ENCODE results near the gene PIEZO2.

Gene PIEZO2

DNA sequence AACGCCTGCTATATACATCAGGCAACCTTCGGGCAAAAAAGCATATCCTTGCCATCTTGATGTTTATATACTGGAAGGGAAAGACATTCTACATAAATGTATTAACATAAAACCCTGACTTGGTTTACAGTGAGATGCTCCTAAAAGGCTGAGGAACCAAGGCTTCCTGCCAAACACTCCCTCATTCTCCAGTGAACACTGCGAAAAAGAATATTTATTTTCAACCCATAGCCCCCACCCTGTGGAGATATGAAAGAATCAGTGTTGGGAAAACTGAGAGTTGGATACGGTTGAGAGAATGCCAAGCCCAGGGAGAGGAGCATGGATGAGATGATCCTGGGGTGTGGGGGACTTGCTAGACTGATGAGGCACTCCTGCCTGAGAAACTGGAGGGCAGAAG is 94.9 kb downstream of the PIEZO2 start:
- no peak for DNase-seq (ENCODE audit: extremely low read depth, insufficient read length)
- H3K27me3 ChIP-seq (replicated peaks; ENCODE audit: control insufficient read depth, insufficient read depth, low read length) = no peaks in the 10 kb centered on the region
- TF ChIP-seq, protein P1, sequence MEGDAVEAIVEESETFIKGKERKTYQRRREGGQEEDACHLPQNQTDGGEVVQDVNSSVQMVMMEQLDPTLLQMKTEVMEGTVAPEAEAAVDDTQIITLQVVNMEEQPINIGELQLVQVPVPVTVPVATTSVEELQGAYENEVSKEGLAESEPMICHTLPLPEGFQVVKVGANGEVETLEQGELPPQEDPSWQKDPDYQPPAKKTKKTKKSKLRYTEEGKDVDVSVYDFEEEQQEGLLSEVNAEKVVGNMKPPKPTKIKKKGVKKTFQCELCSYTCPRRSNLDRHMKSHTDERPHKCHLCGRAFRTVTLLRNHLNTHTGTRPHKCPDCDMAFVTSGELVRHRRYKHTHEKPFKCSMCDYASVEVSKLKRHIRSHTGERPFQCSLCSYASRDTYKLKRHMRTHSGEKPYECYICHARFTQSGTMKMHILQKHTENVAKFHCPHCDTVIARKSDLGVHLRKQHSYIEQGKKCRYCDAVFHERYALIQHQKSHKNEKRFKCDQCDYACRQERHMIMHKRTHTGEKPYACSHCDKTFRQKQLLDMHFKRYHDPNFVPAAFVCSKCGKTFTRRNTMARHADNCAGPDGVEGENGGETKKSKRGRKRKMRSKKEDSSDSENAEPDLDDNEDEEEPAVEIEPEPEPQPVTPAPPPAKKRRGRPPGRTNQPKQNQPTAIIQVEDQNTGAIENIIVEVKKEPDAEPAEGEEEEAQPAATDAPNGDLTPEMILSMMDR (IDR thresholded peaks at IDR 0.05; ENCODE audit: insufficient read depth, low read length, poor library complexity, severe bottlenecking) = no peak

DNA sequence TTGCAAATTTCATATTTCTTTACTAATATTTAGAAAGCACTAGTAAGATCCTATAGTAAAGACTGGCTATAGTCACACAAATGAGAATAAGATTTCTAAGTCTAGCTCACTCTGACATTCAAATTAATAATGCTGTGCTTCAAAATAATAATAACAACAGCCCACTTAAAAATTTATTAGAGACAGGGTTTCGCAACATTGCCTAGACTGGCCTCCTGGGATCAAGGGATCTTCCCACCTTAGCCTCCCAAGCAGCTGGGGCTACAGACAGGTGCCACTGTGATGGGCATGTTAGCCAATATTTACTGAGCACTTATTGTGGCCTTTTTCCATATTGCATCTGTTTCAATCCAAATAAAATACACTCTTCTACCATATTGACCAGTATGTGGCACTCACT is 96.1 kb downstream of the PIEZO2 start:
- no peak overlapping the region for H3K4me3 ChIP-seq (replicated peaks; ENCODE audit: low read depth, low read length)
- H3K27me3 ChIP-seq (replicated peaks; ENCODE audit: control insufficient read depth, insufficient read depth, low read length) = no peaks in the 10 kb centered on the region
- TF ChIP-seq, protein P1 (IDR thresholded peaks at IDR 0.05; ENCODE audit: insufficient read depth, low read length, poor library complexity, severe bottlenecking) = no peak
- DNase-seq (ENCODE audit: extremely low read depth, insufficient read length) = no peak
- H3K36me3 ChIP-seq (ENCODE audit: control insufficient read depth, insufficient read depth, low read length) = no peaks in the 10 kb centered on the region; the same call in 1 of the 2 replicates

More for the DNA sequence above, 94.9 kb downstream of the PIEZO2 start:
- no peaks in the 10 kb centered on the region; the same call in 1 of the 2 replicates for H3K36me3 ChIP-seq (ENCODE audit: control insufficient read depth, insufficient read depth, low read length)
- H3K4me3 ChIP-seq (replicated peaks; ENCODE audit: low read depth, low read length) = no peak overlapping the region

DNA sequence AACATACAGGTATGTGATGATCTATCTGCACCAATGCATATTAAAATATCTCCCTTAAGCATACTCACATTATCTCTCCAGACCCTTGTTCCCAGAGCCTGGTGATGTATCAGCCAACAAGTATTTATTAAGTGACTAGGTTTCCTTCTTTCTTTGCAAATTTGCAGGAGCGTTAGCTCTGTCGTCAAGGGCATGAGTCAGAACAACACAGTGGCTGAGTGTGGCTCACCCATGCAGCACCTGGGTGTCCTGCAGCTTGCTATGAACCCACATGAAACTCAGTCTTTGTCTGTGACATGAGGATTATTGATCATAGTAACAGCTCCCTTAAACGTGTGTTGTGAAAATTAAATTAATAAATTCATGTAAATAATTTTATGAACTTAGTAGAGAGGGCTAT is 96.6 kb downstream of the PIEZO2 start:
- peak; percentile 44 for DNase-seq (ENCODE audit: extremely low read depth, insufficient read length)
- Histone ChIP-seq H3K27me3 (replicated peaks; ENCODE audit: control insufficient read depth, insufficient read depth, low read length) (no peaks in the 10 kb centered on the region), H3K36me3 (ENCODE audit: control insufficient read depth, insufficient read depth, low read length) (no peaks in the 10 kb centered on the region; the same call in 1 of the 2 replicates), H3K4me3 (replicated peaks; ENCODE audit: low read depth, low read length) (no peak overlapping the region)
- TF ChIP-seq, protein P1 (IDR thresholded peaks at IDR 0.05; ENCODE audit: insufficient read depth, low read length, poor library complexity, severe bottlenecking) = no peak

DNA sequence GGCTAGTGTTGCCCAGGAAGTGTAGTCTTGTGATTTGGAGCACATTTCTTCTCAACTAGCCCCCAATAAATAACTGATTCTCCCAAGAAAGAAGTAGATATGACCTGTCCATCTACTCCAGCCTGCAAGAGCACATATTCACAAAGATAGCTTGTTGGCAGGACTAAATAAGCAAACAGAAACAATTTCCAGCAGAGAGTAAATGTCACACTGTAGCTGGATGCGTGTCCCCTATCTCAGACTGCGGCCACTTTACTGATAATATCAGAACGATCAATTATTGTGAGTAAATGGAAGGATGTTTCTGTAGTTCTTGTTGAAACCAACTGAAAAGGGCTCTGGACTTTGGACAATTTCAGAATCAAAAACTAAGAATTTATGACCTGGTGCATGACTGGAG is 97.9 kb downstream of the PIEZO2 start:
- no peak for DNase-seq (ENCODE audit: extremely low read depth, insufficient read length)
- no peak overlapping the region for H3K4me3 ChIP-seq (replicated peaks; ENCODE audit: low read depth, low read length)
- no peaks in the 10 kb centered on the region for H3K27me3 ChIP-seq (replicated peaks; ENCODE audit: control insufficient read depth, insufficient read depth, low read length)
- H3K36me3 ChIP-seq (ENCODE audit: control insufficient read depth, insufficient read depth, low read length) = no peaks in the 10 kb centered on the region; the same call in none of the 2 replicates
- TF ChIP-seq, protein P1 (IDR thresholded peaks at IDR 0.05; ENCODE audit: insufficient read depth, low read length, poor library complexity, severe bottlenecking) = no peak

GRCh38 chr18:11050966-11051365 is 98.4 kb downstream of the PIEZO2 start:
- no peak for DNase-seq (ENCODE audit: extremely low read depth, insufficient read length)
- no peaks in the 10 kb centered on the region for H3K27me3 ChIP-seq (replicated peaks; ENCODE audit: control insufficient read depth, insufficient read depth, low read length)
- TF ChIP-seq, protein P1 (IDR thresholded peaks at IDR 0.05; ENCODE audit: insufficient read depth, low read length, poor library complexity, severe bottlenecking) = no peak

DNA sequence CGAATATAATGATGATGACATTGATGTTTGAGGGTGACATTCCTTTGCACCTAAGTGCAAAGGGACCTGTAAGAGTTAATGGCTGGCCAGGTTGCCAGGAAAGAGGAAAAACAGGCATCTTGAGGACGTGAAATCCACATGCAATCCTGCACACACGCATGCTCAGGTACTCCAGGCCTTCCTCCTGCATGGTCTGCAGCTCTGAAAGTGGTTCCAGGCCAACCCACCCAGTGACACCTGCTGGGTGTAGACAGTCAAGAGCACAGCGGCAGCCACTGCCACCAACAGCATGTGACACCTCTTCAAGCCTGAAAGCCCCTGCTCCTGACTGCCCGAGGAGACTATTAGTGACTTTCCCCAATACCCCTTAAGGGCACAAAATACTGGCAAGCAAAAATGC is 101.6 kb downstream of the PIEZO2 start:
- TF ChIP-seq, protein P1 (IDR thresholded peaks at IDR 0.05; ENCODE audit: insufficient read depth, low read length, poor library complexity, severe bottlenecking) = no peak
- H3K4me3 ChIP-seq (replicated peaks; ENCODE audit: low read depth, low read length) = no peak overlapping the region
- DNase-seq (ENCODE audit: extremely low read depth, insufficient read length) = no peak
- no peaks in the 10 kb centered on the region; the same call in 1 of the 2 replicates for H3K36me3 ChIP-seq (ENCODE audit: control insufficient read depth, insufficient read depth, low read length)
- H3K27me3 ChIP-seq (replicated peaks; ENCODE audit: control insufficient read depth, insufficient read depth, low read length) = no peaks in the 10 kb centered on the region

More at GRCh38 chr18:11050966-11051365, 98.4 kb downstream of the PIEZO2 start:
- no peaks in the 10 kb centered on the region; the same call in 1 of the 2 replicates for H3K36me3 ChIP-seq (ENCODE audit: control insufficient read depth, insufficient read depth, low read length)
- no peak overlapping the region for H3K4me3 ChIP-seq (replicated peaks; ENCODE audit: low read depth, low read length)

Data from GM06990 (cell line).